Left renal cortex interstitium (tissue), 4 donors: Measurements from ENCODE around the gene MYZAP. TPM values are rescaled to one million over a fixed set of nuclear protein-coding genes. Genes with fewer than 3 reads are reported as not detected.

ENCODE experiments used
- DNase-seq, 4 donors: peaks; one replicate each; pipeline ENCODE4 v3.0.0-alpha.2; 2013; ENCODE audit warnings: low read depth in 4 of 4, low spot score in 2 of 4, missing footprints in 1 of 4
- polyA plus RNA-seq, 4 donors: library from polyadenylated mRNA; unstranded; fragments of 120-200 nt; gene quantifications; one replicate each; pipeline ENCODE4 v1.2.1, GENCODE V29; 2013; ENCODE audit not compliant: insufficient read length in 4 of 4

The MYZAP gene
- polyA plus RNA-seq: 1 to 10 TPM; 4.4 to 8.9 (median 5.4) TPM

- DNase-seq: no peak
Observed at GRCh38 chr15:57591822-57592367, at the start of gene MYZAP. MYZAP (plus strand) TSS chr15:57591904; CDS start chr15:57592035, 131 bp downstream.

GRCh38 chr15:57542505-57542817, 49.2 kb upstream of the MYZAP start:
- no peak for DNase-seq

- DNase-seq: no peak
Observed at GRCh38 chr15:57544848-57545480, 46.7 kb upstream of the MYZAP start.

GRCh38 chr15:57545995-57546394, 45.7 kb upstream of the MYZAP start:
- DNase-seq: no peak

GRCh38 chr15:57547243-57547755, 44.4 kb upstream of the MYZAP start:
- DNase-seq: no peak

- DNase-seq: no peak
Observed at GRCh38 chr15:57548351-57548750, 43.4 kb upstream of the MYZAP start.

DNA sequence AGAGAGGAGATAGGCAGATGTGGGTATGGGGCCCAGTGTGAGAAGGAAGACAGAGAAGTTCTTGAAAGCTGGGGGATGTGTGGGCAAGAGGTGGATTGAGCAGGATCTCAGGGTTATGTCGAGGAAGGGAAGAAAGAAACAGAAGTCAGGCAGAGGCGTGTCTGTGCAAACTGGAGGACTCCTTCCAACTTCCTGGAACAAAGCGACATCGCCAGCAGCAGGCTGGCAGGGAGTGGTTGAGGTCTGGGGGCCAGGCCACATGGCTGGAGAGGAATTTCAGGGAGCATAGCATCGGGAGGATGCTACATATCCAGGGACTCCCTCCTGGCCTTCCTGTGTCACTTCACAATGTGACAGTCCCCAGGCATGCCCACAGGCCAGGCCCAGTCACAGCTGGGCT, 42.9 kb upstream of the MYZAP start:
- no peak for DNase-seq

DNA sequence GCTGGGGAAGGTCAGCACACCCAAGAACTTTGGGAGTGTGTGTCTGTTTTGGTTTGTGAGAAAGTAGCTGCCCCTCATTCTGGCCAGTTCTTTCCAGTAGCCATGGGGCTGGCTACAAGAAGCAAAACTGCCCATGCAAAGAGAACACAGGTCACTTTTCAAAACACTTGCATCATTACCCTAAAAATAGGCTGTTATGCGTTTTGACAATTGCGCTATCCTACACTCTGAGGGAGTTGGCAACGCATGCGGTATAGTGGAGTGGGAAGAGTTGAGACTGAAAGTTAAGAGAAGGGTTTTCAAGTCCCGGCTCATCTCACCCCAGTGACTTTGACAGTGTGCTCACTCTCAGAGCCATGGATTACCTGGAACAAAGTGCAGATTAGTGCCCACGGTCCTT, 41.8 kb upstream of the MYZAP start:
- DNase-seq: no peak

DNA sequence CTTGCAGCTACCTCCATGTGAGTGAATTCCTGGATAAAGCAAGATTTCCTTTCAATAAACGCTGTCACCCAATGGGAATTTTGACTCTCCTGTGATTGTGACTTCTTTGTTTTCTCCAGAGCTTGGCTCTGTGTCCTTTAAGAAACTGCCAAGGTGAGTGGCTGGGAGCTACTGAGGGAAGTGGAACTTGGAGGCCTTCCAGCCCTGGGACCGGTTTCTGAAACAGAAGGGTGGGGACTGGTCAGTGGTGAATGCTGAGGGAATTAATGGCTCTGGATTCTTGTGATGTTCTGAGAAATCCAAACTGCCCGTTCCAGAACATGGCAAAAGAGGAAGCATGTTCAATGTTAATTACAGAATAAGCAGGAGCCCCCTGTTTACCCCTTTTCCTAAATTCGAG, 41.1 kb upstream of the MYZAP start:
- DNase-seq: no peak

DNA sequence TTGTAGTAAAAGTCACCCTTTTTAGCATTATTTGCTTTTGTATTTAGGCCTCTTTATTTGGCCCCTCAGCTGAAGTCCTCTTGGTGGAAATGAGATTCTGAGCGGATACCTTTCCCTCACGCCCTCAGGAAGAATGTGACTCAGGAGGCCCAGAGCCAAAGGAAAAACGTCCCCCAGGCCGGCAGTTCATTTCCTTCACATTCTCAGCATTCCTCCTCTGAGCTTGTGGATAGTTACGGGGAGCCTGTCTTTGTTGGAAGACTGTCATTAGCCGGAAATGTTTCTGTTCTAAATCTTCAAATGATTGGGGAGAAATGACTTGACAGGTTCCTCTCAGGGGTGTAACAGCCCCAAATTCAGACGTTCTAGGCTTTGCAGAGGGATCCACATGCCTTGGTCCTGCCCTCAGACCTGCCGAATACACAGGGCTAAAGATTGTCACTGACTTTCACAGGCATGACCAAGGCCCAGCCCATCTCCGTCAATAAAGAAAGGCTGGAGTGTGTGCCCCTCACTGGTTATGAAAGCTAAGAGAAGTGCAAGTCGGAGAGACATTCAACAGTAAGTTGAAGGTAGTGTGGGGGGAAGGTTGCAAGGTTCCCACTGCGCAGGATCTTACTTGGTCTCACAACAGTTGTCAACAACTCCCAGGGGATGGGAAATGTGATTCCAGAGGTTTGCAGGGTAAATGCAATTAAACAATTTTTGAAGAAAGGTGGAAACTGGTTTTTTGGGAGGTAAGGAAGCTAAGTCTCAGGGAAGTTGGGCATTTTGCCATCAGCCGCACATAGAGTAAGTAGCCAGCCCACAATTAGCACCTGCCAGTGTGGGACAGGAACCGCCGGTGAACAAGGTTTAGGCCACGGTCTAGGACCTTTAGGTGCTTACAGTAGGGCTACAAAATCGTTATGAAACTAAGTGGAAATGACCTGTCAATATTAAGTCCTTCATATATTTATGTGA, 39.7 kb upstream of the MYZAP start:
- no peak for DNase-seq

DNA sequence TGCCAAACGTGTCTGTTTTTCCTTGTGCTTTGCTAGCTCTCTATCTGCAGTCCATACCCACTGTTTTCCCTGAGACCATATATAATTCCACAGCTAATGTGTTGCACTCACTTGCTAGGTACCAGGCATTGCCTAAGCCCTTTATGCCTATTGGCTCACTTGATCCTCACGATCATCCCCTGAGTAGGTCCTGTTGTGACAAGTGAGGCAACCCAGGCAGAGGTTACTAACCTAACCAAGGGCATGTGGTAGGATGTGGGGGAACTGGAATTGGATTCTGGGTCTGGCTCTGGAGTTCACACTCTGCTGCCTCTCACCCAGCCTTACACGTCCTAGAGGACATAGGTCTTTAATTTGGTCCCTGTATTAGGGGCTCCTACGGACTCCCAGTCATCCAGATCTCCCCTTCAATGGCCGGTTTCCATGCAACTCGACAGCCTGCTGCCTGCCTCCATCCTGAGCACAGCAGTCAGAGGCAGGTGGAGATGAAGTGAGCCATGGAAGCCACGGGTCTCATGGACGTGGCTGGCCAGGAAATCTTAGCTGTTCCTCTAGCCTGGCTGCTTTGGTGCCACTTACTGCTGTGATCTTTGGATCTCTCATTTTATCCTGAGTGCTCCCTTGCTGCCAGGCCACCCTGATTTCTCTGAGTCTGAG, 38.9 kb upstream of the MYZAP start:
- no peak for DNase-seq

- no peak for DNase-seq
Observed at GRCh38 chr15:57553526-57553925, 38.2 kb upstream of the MYZAP start.

- no peak for DNase-seq
Observed at GRCh38 chr15:57554063-57554811, 37.5 kb upstream of the MYZAP start.

GRCh38 chr15:57554812-57555179, 36.9 kb upstream of the MYZAP start:
- DNase-seq: no peak

- DNase-seq: no peak
Observed at GRCh38 chr15:57555270-57555669, 36.4 kb upstream of the MYZAP start.

GRCh38 chr15:57556040-57556439, 35.7 kb upstream of the MYZAP start:
- DNase-seq: no peak

DNA sequence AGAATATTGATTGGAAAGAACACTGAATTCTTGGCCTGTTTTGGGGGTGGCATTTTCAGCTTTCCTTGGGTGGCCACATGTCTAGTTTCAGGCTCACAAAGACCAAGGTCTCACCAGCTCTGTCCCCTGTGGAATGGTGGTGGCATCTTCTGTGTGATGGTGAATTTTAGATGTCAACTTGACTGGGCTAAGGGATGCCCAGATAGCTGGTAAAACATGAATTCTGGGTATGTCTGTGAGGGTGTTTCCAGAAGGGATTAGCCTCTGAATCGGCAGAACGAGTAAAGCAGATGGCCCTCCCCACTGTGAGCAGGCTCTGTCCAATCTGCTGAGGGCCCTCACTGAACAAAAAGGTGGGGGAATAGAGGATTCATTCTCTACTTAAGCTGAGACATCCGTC, 34.4 kb upstream of the MYZAP start:
- no peak for DNase-seq

- DNase-seq: no peak
Observed at GRCh38 chr15:57557810-57558209, 33.9 kb upstream of the MYZAP start.

DNA sequence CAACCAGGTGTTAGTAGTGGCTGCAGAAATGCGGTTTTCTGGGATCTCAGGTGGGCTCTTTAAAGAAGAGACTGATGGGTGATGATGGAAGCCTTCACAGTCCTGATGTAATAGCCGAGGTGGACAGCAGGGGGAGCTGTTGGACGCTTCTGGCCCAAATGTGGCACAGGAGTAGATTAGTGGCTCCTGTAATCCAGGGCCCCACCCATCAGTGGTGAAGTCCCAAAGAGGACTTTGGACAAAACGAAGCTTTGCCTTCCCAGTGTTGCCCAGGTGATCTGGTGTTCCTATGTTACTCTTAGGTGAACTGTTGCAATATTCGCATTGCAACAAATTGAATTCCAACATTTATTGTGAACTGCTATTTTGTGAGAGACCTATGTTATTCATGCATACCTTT, 31.8 kb upstream of the MYZAP start:
- DNase-seq: no peak

GRCh38 chr15:57561041-57561711, 30.5 kb upstream of the MYZAP start:
- DNase-seq: peak in 3 of 4 donors; percentile 63 to 78 (median 63)
